Measurements from ENCODE around the gene PAK6.
A peak's percentile ranks its signal among the peaks of the same experiment; 100 is the strongest.

The PAK6 gene

GRCh38 chr15:40273428-40273827, 34.6 kb downstream of the PAK6 start:
- Histone ChIP-seq H3K27me3 (replicated peaks; ENCODE audit: control insufficient read depth, insufficient read depth, low read length) (no peaks in the 10 kb centered on the region; the same call in none of the 2 replicates), H3K36me3 (ENCODE audit: control insufficient read depth, insufficient read depth, low read length) (no peaks in the 10 kb centered on the region), H3K4me3 (replicated peaks; ENCODE audit: low read depth, low read length) (no peak overlapping the region)
- no peak for DNase-seq (ENCODE audit: extremely low read depth, insufficient read length)
- TF ChIP-seq CTCF (IDR thresholded peaks at IDR 0.05; ENCODE audit: insufficient read depth, low read length, poor library complexity, severe bottlenecking) = no peak

GRCh38 chr15:40274350-40275274, 35.7 kb downstream of the PAK6 start:
- Histone ChIP-seq H3K4me3 (replicated peaks; ENCODE audit: low read depth, low read length) (no peak overlapping the region), H3K27me3 (replicated peaks; ENCODE audit: control insufficient read depth, insufficient read depth, low read length) (no peaks in the 10 kb centered on the region; the same call in none of the 2 replicates), H3K36me3 (ENCODE audit: control insufficient read depth, insufficient read depth, low read length) (no peaks in the 10 kb centered on the region)
- peak; percentile 74 for DNase-seq (ENCODE audit: extremely low read depth, insufficient read length)
- TF ChIP-seq CTCF (IDR thresholded peaks at IDR 0.05; ENCODE audit: insufficient read depth, low read length, poor library complexity, severe bottlenecking) = peak; percentile 100

- H3K4me3 ChIP-seq (replicated peaks; ENCODE audit: low read depth, low read length) = no peak overlapping the region
- H3K36me3 ChIP-seq (ENCODE audit: control insufficient read depth, insufficient read depth, low read length) = no peaks in the 10 kb centered on the region
- DNase-seq (ENCODE audit: extremely low read depth, insufficient read length) = no peak
- no peaks in the 10 kb centered on the region; the same call in none of the 2 replicates for H3K27me3 ChIP-seq (replicated peaks; ENCODE audit: control insufficient read depth, insufficient read depth, low read length)
- no peak for TF ChIP-seq CTCF (IDR thresholded peaks at IDR 0.05; ENCODE audit: insufficient read depth, low read length, poor library complexity, severe bottlenecking)
Observed at GRCh38 chr15:40275523-40275922, 36.7 kb downstream of the PAK6 start.

GRCh38 chr15:40275954-40276353, 37.1 kb downstream of the PAK6 start:
- no peak overlapping the region for H3K4me3 ChIP-seq (replicated peaks; ENCODE audit: low read depth, low read length)
- no peaks in the 10 kb centered on the region; the same call in none of the 2 replicates for H3K27me3 ChIP-seq (replicated peaks; ENCODE audit: control insufficient read depth, insufficient read depth, low read length)
- DNase-seq (ENCODE audit: extremely low read depth, insufficient read length) = no peak
- no peak for TF ChIP-seq CTCF (IDR thresholded peaks at IDR 0.05; ENCODE audit: insufficient read depth, low read length, poor library complexity, severe bottlenecking)
- no peaks in the 10 kb centered on the region for H3K36me3 ChIP-seq (ENCODE audit: control insufficient read depth, insufficient read depth, low read length)

GRCh38 chr15:40276927-40277326, 38.1 kb downstream of the PAK6 start:
- no peak for TF ChIP-seq CTCF (IDR thresholded peaks at IDR 0.05; ENCODE audit: insufficient read depth, low read length, poor library complexity, severe bottlenecking)

More at GRCh38 chr15:40276927-40277326, 38.1 kb downstream of the PAK6 start:
- no peaks in the 10 kb centered on the region; the same call in none of the 2 replicates for H3K27me3 ChIP-seq (replicated peaks; ENCODE audit: control insufficient read depth, insufficient read depth, low read length)
- H3K4me3 ChIP-seq (replicated peaks; ENCODE audit: low read depth, low read length) = no peak overlapping the region
- no peaks in the 10 kb centered on the region for H3K36me3 ChIP-seq (ENCODE audit: control insufficient read depth, insufficient read depth, low read length)
- no peak for DNase-seq (ENCODE audit: extremely low read depth, insufficient read length)

Measured in GM06990 (cell line).